Left renal cortex interstitium (tissue), 4 donors: Measurements from ENCODE around the gene FGF16. TPM values are rescaled to one million over a fixed set of nuclear protein-coding genes. Genes with fewer than 3 reads are reported as not detected.
"Not testable (repeated sequence)": the region's sequence is repeated elsewhere in the genome, so short reads cannot be mapped to it uniquely, and the experiment has no call there.

Experiments used
- DNase-seq, 4 donors: peaks; one replicate each; pipeline ENCODE4 v3.0.0-alpha.2; 2013; ENCODE audit warnings: low read depth in 4 of 4, low spot score in 2 of 4, missing footprints in 1 of 4
- polyA plus RNA-seq, 4 donors: library from polyadenylated mRNA; unstranded; fragments of 120-200 nt; gene quantifications; one replicate each; pipeline ENCODE4 v1.2.1, GENCODE V29; 2013; ENCODE audit not compliant: insufficient read length in 4 of 4

The FGF16 gene
- polyA plus RNA-seq: under 1 TPM in 3 of 4 donors, not detected in 1; 0.09 to 0.24 (median 0.13) TPM

GRCh38 chrX:77446908-77447652 lies at the start of gene FGF16:
TSS of gene FGF16 (plus strand) at chrX:77447389. CDS start at chrX:77447675, 286 bp downstream.
- DNase-seq: no peak

GRCh38 chrX:77398330-77398954 lies 48.7 kb upstream of the FGF16 start:
- DNase-seq: no peak

GRCh38 chrX:77404419-77404818 lies 42.8 kb upstream of the FGF16 start:
- no peak for DNase-seq

GRCh38 chrX:77407821-77408220 lies 39.4 kb upstream of the FGF16 start:
- DNase-seq: not testable (repeated sequence)

- no peak for DNase-seq
These were observed 34.6 kb upstream of the FGF16 start for GRCh38 chrX:77412631-77413030.

GRCh38 chrX:77415161-77415560 lies 32.0 kb upstream of the FGF16 start:
- DNase-seq: no peak

GRCh38 chrX:77415882-77416281 lies 31.3 kb upstream of the FGF16 start:
- no peak for DNase-seq

GRCh38 chrX:77422891-77423648 lies 24.1 kb upstream of the FGF16 start:
- no peak for DNase-seq

- no peak for DNase-seq
These were observed 20.4 kb upstream of the FGF16 start for GRCh38 chrX:77426811-77427210.

GRCh38 chrX:77427611-77428010 lies 19.6 kb upstream of the FGF16 start:
- no peak for DNase-seq

- no peak for DNase-seq
These were observed 18.6 kb upstream of the FGF16 start for GRCh38 chrX:77428551-77428950.

- no peak for DNase-seq
These were observed 16.0 kb upstream of the FGF16 start for GRCh38 chrX:77431227-77431626.

GRCh38 chrX:77433001-77433400 lies 14.2 kb upstream of the FGF16 start:
- DNase-seq: no peak

- no peak for DNase-seq
These were observed 12.2 kb upstream of the FGF16 start for GRCh38 chrX:77434962-77435361.

- DNase-seq: no peak
These were observed 10.9 kb upstream of the FGF16 start for GRCh38 chrX:77436271-77436670.

- DNase-seq: no peak
These were observed 10.5 kb upstream of the FGF16 start for GRCh38 chrX:77436682-77437081.

GRCh38 chrX:77440330-77440729 lies 6.9 kb upstream of the FGF16 start:
- no peak for DNase-seq

GRCh38 chrX:77441033-77441432 lies 6.2 kb upstream of the FGF16 start:
- DNase-seq: no peak

- no peak for DNase-seq
These were observed 5.7 kb upstream of the FGF16 start for GRCh38 chrX:77441479-77441878.

- DNase-seq: no peak
These were observed 4.5 kb upstream of the FGF16 start for GRCh38 chrX:77442728-77443127.

- no peak for DNase-seq
These were observed 3.1 kb upstream of the FGF16 start for GRCh38 chrX:77444075-77444474.
